OCI-LY3 (cell line): ENCODE measurements around the gene CTPS1.

Experiments
- CTCF ChIP-seq: fragments of 200-600, 300-600 bp; sonication (generic); IDR thresholded peaks from 2 replicates; pipeline ENCODE4 v1.5.1; 2014; ENCODE audit warnings: antibody characterized with exemption, low read length, low read depth
- EZH2phosphoT487 ChIP-seq: fragments of 200-600 bp; shearing (Covaris generic); IDR thresholded peaks from 2 replicates; pipeline ENCODE4 v1.6.1; 2018; ENCODE audit warnings: antibody characterized with exemption, mixed run types, low read depth

GRCh38 chr1:41015897-41016470, 36.5 kb downstream of the CTPS1 start:
- TF ChIP-seq CTCF (no peak), EZH2phosphoT487 (no peak)
